Adipocyte (in vitro differentiated cells): ENCODE data around the gene AHSP.
"Not testable (repeated sequence)": the region's sequence is repeated elsewhere in the genome, so short reads cannot be mapped to it uniquely, and the experiment has no call there.

ENCODE experiments used
- DNase-seq: peaks from one replicate; pipeline ENCODE4 v3.0.0-alpha.2; 2015; ENCODE audit warnings: low read depth
- H3K27me3 ChIP-seq: replicated peaks from 2 replicates; pipeline ENCODE4 v1.7.0; 2013; ENCODE audit warnings: mild to moderate bottlenecking, low read length, moderate library complexity; ENCODE audit not compliant: control insufficient read depth, insufficient read depth
- H3K36me3 ChIP-seq: 2 replicates; pipeline ENCODE4 v1.7.0; 2013; ENCODE audit warnings: low read length, mild to moderate bottlenecking, moderate library complexity; ENCODE audit not compliant: control insufficient read depth, insufficient read depth, severe bottlenecking
- H3K4me1 ChIP-seq: 2 replicates; pipeline ENCODE4 v1.7.0; 2013; ENCODE audit warnings: mild to moderate bottlenecking, low read length, moderate library complexity; ENCODE audit not compliant: control insufficient read depth, insufficient read depth
- H3K4me3 ChIP-seq: 2 replicates; pipeline ENCODE4 v1.7.0; 2013; ENCODE audit warnings: mild to moderate bottlenecking, low read length, moderate library complexity
- H3K9ac ChIP-seq: 2 replicates; pipeline ENCODE4 v1.7.0; 2013; ENCODE audit warnings: mild to moderate bottlenecking, low read length, moderate library complexity
- H3K9me3 ChIP-seq: 2 replicates; pipeline ENCODE4 v1.7.0; 2013; ENCODE audit warnings: mild to moderate bottlenecking, low read length, moderate library complexity; ENCODE audit not compliant: control insufficient read depth

Gene AHSP

GRCh38 chr16:31532896-31533295 lies 5.2 kb downstream of the AHSP start:
- peaks cover 25% of the 10 kb centered on the region for H3K27me3 ChIP-seq
- H3K36me3 ChIP-seq = no peaks in the 10 kb centered on the region
- H3K9me3 ChIP-seq = no peaks in the 10 kb centered on the region
- H3K4me1 ChIP-seq = no peaks in the 10 kb centered on the region
- no peak for DNase-seq
- H3K9ac ChIP-seq = no peak overlapping the region
- no peak overlapping the region for H3K4me3 ChIP-seq

GRCh38 chr16:31535737-31536136 lies 8.0 kb downstream of the AHSP start:
- H3K4me3 ChIP-seq = no peak overlapping the region
- H3K9ac ChIP-seq = no peak overlapping the region
- no peak for DNase-seq
- no peaks in the 10 kb centered on the region for H3K4me1 ChIP-seq
- H3K27me3 ChIP-seq = peaks cover 6% of the 10 kb centered on the region
- H3K36me3 ChIP-seq = no peaks in the 10 kb centered on the region
- H3K9me3 ChIP-seq = peaks cover 8% of the 10 kb centered on the region

GRCh38 chr16:31536804-31537361 lies 9.2 kb downstream of the AHSP start:
- Histone ChIP-seq H3K27me3 (peaks cover 6% of the 10 kb centered on the region), H3K9ac (no peak overlapping the region), H3K4me3 (no peak overlapping the region), H3K36me3 (no peaks in the 10 kb centered on the region), H3K9me3 (peaks cover 8% of the 10 kb centered on the region), H3K4me1 (no peaks in the 10 kb centered on the region)
- DNase-seq = no peak

- Histone ChIP-seq H3K9ac (no peak overlapping the region), H3K4me1 (no peaks in the 10 kb centered on the region), H3K27me3 (peaks cover 6% of the 10 kb centered on the region), H3K4me3 (no peak overlapping the region), H3K36me3 (no peaks in the 10 kb centered on the region), H3K9me3 (peaks cover 10% of the 10 kb centered on the region)
- DNase-seq = no peak
Measured at GRCh38 chr16:31537362-31538242, 9.9 kb downstream of the AHSP start.

- not testable (repeated sequence) for H3K36me3 ChIP-seq, H3K9ac ChIP-seq, H3K27me3 ChIP-seq, H3K4me1 ChIP-seq, DNase-seq, H3K4me3 ChIP-seq
- H3K9me3 ChIP-seq = peaks cover 13% of the 10 kb centered on the region
Measured at GRCh38 chr16:31538243-31538598, 10.5 kb downstream of the AHSP start.

- H3K4me3 ChIP-seq, H3K4me1 ChIP-seq, DNase-seq, H3K27me3 ChIP-seq, H3K9ac ChIP-seq, H3K36me3 ChIP-seq: not testable (repeated sequence)
- peaks cover 13% of the 10 kb centered on the region for H3K9me3 ChIP-seq
Measured at GRCh38 chr16:31539762-31540161, 12.1 kb downstream of the AHSP start.

GRCh38 chr16:31542763-31543162 lies 15.1 kb downstream of the AHSP start:
- no peaks in the 10 kb centered on the region for H3K27me3 ChIP-seq
- H3K4me1 ChIP-seq = no peaks in the 10 kb centered on the region
- no peak for DNase-seq
- no peaks in the 10 kb centered on the region for H3K36me3 ChIP-seq
- H3K9me3 ChIP-seq = peaks cover 13% of the 10 kb centered on the region
- H3K4me3 ChIP-seq = no peak overlapping the region
- no peak overlapping the region for H3K9ac ChIP-seq

GRCh38 chr16:31561426-31562233 lies 33.9 kb downstream of the AHSP start:
- DNase-seq = no peak
- Histone ChIP-seq H3K4me3 (no peak overlapping the region), H3K9me3 (peaks cover 7% of the 10 kb centered on the region), H3K4me1 (no peaks in the 10 kb centered on the region), H3K36me3 (no peaks in the 10 kb centered on the region), H3K27me3 (no peaks in the 10 kb centered on the region), H3K9ac (no peak overlapping the region)

- Histone ChIP-seq H3K9me3 (peaks cover 17% of the 10 kb centered on the region), H3K4me1 (no peaks in the 10 kb centered on the region), H3K27me3 (no peaks in the 10 kb centered on the region), H3K36me3 (no peaks in the 10 kb centered on the region), H3K9ac (no peak overlapping the region), H3K4me3 (no peak overlapping the region)
- peak; percentile 12 for DNase-seq
Measured at GRCh38 chr16:31568577-31569359, 41.1 kb downstream of the AHSP start.

- Histone ChIP-seq H3K9me3 (peaks cover 17% of the 10 kb centered on the region), H3K4me1 (no peaks in the 10 kb centered on the region), H3K36me3 (no peaks in the 10 kb centered on the region), H3K9ac (no peak overlapping the region), H3K27me3 (no peaks in the 10 kb centered on the region), H3K4me3 (no peak overlapping the region)
- no peak for DNase-seq
Measured at GRCh38 chr16:31569360-31569717, 41.6 kb downstream of the AHSP start.

- Histone ChIP-seq H3K27me3 (no peaks in the 10 kb centered on the region), H3K9me3 (peaks cover 27% of the 10 kb centered on the region), H3K4me1 (no peaks in the 10 kb centered on the region), H3K9ac (no peak overlapping the region), H3K4me3 (no peak overlapping the region), H3K36me3 (no peaks in the 10 kb centered on the region)
- no peak for DNase-seq
Measured at GRCh38 chr16:31572821-31573220, 45.1 kb downstream of the AHSP start.
